K562 (cell line): Measurements from ENCODE around the gene GAPT. TPM values are rescaled to one million over a fixed set of nuclear protein-coding genes. Genes with fewer than 3 reads are reported as not detected.

ENCODE experiments used
- ATAC-seq: fragments of 200-7000 bp; cut with Tn5 transposase; 3 replicates; pipeline ENCODE4 v1.9.1; 2020; ENCODE audit warnings: moderate library complexity
- BruUV-seq: library from RNA; stranded (reverse); fragments of 400-500 nt; replicated peaks from 2 replicates; lab custom pipeline; 2021; lab: Mats Ljungman, UMichigan
- CTCF ChIA-PET: fragments of 300-600 bp; formaldehyde crosslinking; extraction: SDS; loops from one replicate; lab custom pipeline; 2021; ENCODE audit warnings: low intra/inter-chr PET ratio; lab: Yijun Ruan, JAX
- POLR2A ChIA-PET: fragments of 300-600, 350-650 bp; sonication (Branson Sonifier 250); formaldehyde crosslinking; extraction: SDS; loops from one replicate; lab custom pipeline; 2021; ENCODE audit warnings: antibody characterized with exemption, inconsistent platforms; lab: Yijun Ruan, JAX
- DNase-seq, 4 experiments: peaks; one replicate each; pipeline versions ENCODE4 v3.0.0 to v3.0.0-alpha.2; 2011 to 2018; ENCODE audit warnings: low spot score in 3 of 4, mixed read lengths in 3 of 4; ENCODE audit errors: extremely low read depth in 1 of 4
- FAIRE-seq: peaks from 2 replicates; lab custom pipeline; 2011; peaks lifted over from hg19 to GRCh38; lab: Jason Lieb, UNC
- H2AFZ ChIP-seq: 2 replicates; pipeline ENCODE4 v1.6.0; 2011; ENCODE audit warnings: low read depth, low read length, control low read depth, inconsistent platforms
- H3K27ac ChIP-seq: fragments of 200-600 bp; 3 replicates; pipeline ENCODE4 v1.8.0; 2011; ENCODE audit warnings: low read depth, mild to moderate bottlenecking, control low read depth, inconsistent platforms, low read length, moderate library complexity, mixed read lengths; ENCODE audit errors: extremely low read depth
- H3K27me3 ChIP-seq, 2 experiments: fragments of 300-600 bp in 1 of 2; 2 replicates in 1 of 2; 3 replicates in 1 of 2; pipeline versions ENCODE4 v1.6.0 to v1.8.0; 2011; ENCODE audit warnings: inconsistent platforms in 2 of 2, low read length in 2 of 2, mild to moderate bottlenecking in 1 of 2, mixed read lengths in 1 of 2, moderate library complexity in 1 of 2; ENCODE audit not compliant: control insufficient read depth in 2 of 2, insufficient read depth in 2 of 2
- H3K36me3 ChIP-seq: fragments of 300-600 bp; 3 replicates; pipeline ENCODE4 v1.8.0; 2011; ENCODE audit warnings: mild to moderate bottlenecking, low read length, inconsistent platforms; ENCODE audit not compliant: control insufficient read depth, insufficient read depth
- H3K4me1 ChIP-seq, 2 experiments: fragments of 200-600 bp in 1 of 2; replicated peaks in 1 of 2; 2 replicates in 1 of 2; 3 replicates in 1 of 2; pipeline versions ENCODE4 v1.5.1 to v1.8.0; 2011; ENCODE audit warnings: inconsistent platforms in 2 of 2, low read length in 2 of 2, mild to moderate bottlenecking in 1 of 2, mixed read lengths in 1 of 2, moderate library complexity in 1 of 2; ENCODE audit not compliant: control insufficient read depth in 2 of 2, insufficient read depth in 2 of 2
- H3K4me2 ChIP-seq: 2 replicates; pipeline ENCODE4 v1.6.1; 2011; ENCODE audit warnings: low read length, control low read depth, inconsistent platforms, mixed read lengths; ENCODE audit not compliant: insufficient read depth
- H3K4me3 ChIP-seq: fragments of 200-600 bp; sonication (generic), shearing (Covaris generic); 2 replicates; pipeline ENCODE4 v1.5.1; 2016; ENCODE audit warnings: control low read depth, inconsistent platforms
- H3K79me2 ChIP-seq: fragments of 200-600 bp; 3 replicates; pipeline ENCODE4 v1.8.0; 2011; ENCODE audit warnings: low read length, inconsistent platforms; ENCODE audit not compliant: control insufficient read depth, insufficient read depth
- H3K9ac ChIP-seq, 2 experiments: 2 replicates each; pipeline versions ENCODE4 v1.6.0 to v1.6.1; 2011; ENCODE audit warnings: low read depth in 2 of 2, low read length in 2 of 2, control low read depth in 1 of 2, inconsistent platforms in 1 of 2, mild to moderate bottlenecking in 1 of 2, mixed read lengths in 1 of 2; ENCODE audit not compliant: insufficient read depth in 1 of 2
- H3K9me1 ChIP-seq: one replicate; pipeline ENCODE4 v1.6.0; 2011; ENCODE audit warnings: inconsistent platforms, mild to moderate bottlenecking, low read length, moderate library complexity; ENCODE audit not compliant: control insufficient read depth, insufficient read depth
- H3K9me3 ChIP-seq: replicated peaks from 2 replicates; pipeline ENCODE4 v1.5.1; 2011; ENCODE audit warnings: low read depth, low read length, inconsistent platforms; ENCODE audit not compliant: control insufficient read depth, insufficient read depth
- H4K20me1 ChIP-seq: replicated peaks from 2 replicates; pipeline ENCODE4 v1.6.1; 2011; ENCODE audit warnings: low read length, inconsistent platforms, mixed read lengths; ENCODE audit not compliant: control insufficient read depth, insufficient read depth
- BACH1 ChIP-seq: fragments of 200-800 bp; sonication (Bioruptor generic); IDR thresholded peaks from 2 replicates; pipeline ENCODE4 v1.6.1; 2016; ENCODE audit warnings: missing genetic modification characterization, missing compliant biosample characterization
- BCOR ChIP-seq: fragments of 450-650 bp; IDR thresholded peaks from 2 replicates; pipeline ENCODE4 v1.6.1; 2016
- E2F4 ChIP-seq: sonication (generic); formaldehyde crosslinking; IDR thresholded peaks from 2 replicates; pipeline ENCODE4 v1.8.0; 2022; ENCODE audit warnings: mild to moderate bottlenecking, low read depth, missing genetic modification reagents
- NR2C2 ChIP-seq, 2 experiments: fragments of 200-800 bp in 1 of 2; sonication (Bioruptor generic) in 1 of 2; sonication (generic) in 1 of 2; formaldehyde crosslinking in 1 of 2; IDR thresholded peaks; 2 replicates each; pipeline versions ENCODE4 v1.6.1 to v1.8.0; 2016 to 2022; ENCODE audit warnings: mild to moderate bottlenecking in 1 of 2, missing compliant biosample characterization in 1 of 2, missing genetic modification characterization in 1 of 2, missing genetic modification reagents in 1 of 2
- RBM25 ChIP-seq: fragments of 200-400 bp; formaldehyde crosslinking; IDR thresholded peaks from 2 replicates; pipeline ENCODE4 v1.6.1; 2018; ENCODE audit warnings: low read length, low read depth, moderate library complexity; ENCODE audit not compliant: severe bottlenecking
- STAG1 ChIP-seq: sonication (generic); formaldehyde crosslinking; IDR thresholded peaks from 2 replicates; pipeline ENCODE4 v1.5.0; 2020; ENCODE audit warnings: missing genetic modification reagents, borderline replicate concordance
- THAP7 ChIP-seq: fragments of 250-450 bp; sonication (Bioruptor Pico); IDR thresholded peaks from 2 replicates; pipeline ENCODE4 v1.5.0; 2021
- TRIM25 ChIP-seq: fragments of 450-650 bp; IDR thresholded peaks from 2 replicates; pipeline ENCODE4 v1.7.0; 2016; ENCODE audit warnings: borderline replicate concordance
- ZBTB11 ChIP-seq, 3 experiments: fragments of 200-800 bp in 1 of 3; fragments of 250-450 bp in 1 of 3; fragments of 450-650 bp in 1 of 3; sonication (Bioruptor Pico) in 1 of 3; sonication (Bioruptor generic) in 1 of 3; formaldehyde crosslinking in 1 of 3; IDR thresholded peaks; 2 replicates each; pipeline versions ENCODE4 v1.6.1 to v1.8.0; 2016 to 2022; ENCODE audit warnings: mild to moderate bottlenecking in 2 of 3, missing genetic modification characterization in 2 of 3, missing compliant biosample characterization in 1 of 3, moderate library complexity in 1 of 3
- ZBTB12 ChIP-seq: fragments of 250-450 bp; sonication (Bioruptor Pico); IDR thresholded peaks from 2 replicates; pipeline ENCODE4 v1.4.0; 2020
- ZNF274 ChIP-seq: IDR thresholded peaks from 2 replicates; pipeline ENCODE4 v1.6.1; 2011; ENCODE audit warnings: low read depth, mild to moderate bottlenecking, low read length, moderate library complexity, borderline replicate concordance
- ZNF696 ChIP-seq: fragments of 250-450 bp; sonication (Bioruptor Pico); conservative IDR thresholded peaks from 2 replicates; pipeline ENCODE4 v1.4.0; 2020; ENCODE audit warnings: mild to moderate bottlenecking, moderate library complexity
- WGBS: fragments of 100-300 bp; shearing (Covaris generic); methylation state at CpG from one replicate; pipeline ENCODE4 v1.1.6; 2016; ENCODE audit warnings: low coverage, mixed read lengths; ENCODE audit not compliant: insufficient coverage; ENCODE audit errors: missing lambda C conversion rate; 5-methylcytosine and 5-hydroxymethylcytosine counted together
- in situ Hi-C: fragments of 300-500 bp; cut with MboI; formaldehyde crosslinking; loops from 4 replicates; pipeline ENCODE4 v1.15.0; 2018; ENCODE audit warnings: inconsistent platforms, mixed read lengths
- intact Hi-C: fragments of 100-400 bp; cut with micrococcal nuclease; formaldehyde crosslinking; loops from 2 replicates; pipeline ENCODE4 v1.14.2; 2022
- polyA plus RNA-seq, 8 experiments: library from polyadenylated mRNA; depleted of rRNA in 4 of 8; stranded (reverse) in 5 of 8; unstranded in 3 of 8; fragments of >200 nt; fragmentation: Nextera tagmentation in 2 of 8; fragmentation: Illumina TruSeq in 1 of 8; extraction: Ambion mirVana in 2 of 8; extraction: Trizol in 1 of 8; gene quantifications; 2 replicates each; pipeline versions ENCODE4 v1.2.1 to v1.2.3, GENCODE V29; 2011 to 2014; ENCODE audit warnings: inconsistent platforms in 1 of 8, missing spikeins in 1 of 8
- total RNA-seq, 7 experiments: library from RNA; depleted of rRNA in 6 of 7; stranded (reverse); fragments of >200 nt in 6 of 7; fragmentation: Illumina TruSeq in 2 of 7; extraction: Trizol in 2 of 7; gene quantifications; 2 replicates each; pipeline versions ENCODE4 v1.2.1 to v1.2.3, GENCODE V29; 2011 to 2021; ENCODE audit warnings: low replicate concordance in 1 of 7

GAPT gene
- total and polyA plus RNA-seq, 9 of the 15 experiments (the other 6 are each of a cell fraction or from before 2014, with no cell fraction given) = not detected

- POLR2A ChIA-PET = no interaction called here
- Histone ChIP-seq H3K4me3 (no peak overlapping the region), H3K36me3 (no peaks in the 10 kb centered on the region), H3K4me1 (no peaks in the 10 kb centered on the region), H3K9me3 (no peaks in the 10 kb centered on the region), H3K79me2 (no peaks in the 10 kb centered on the region), H2AFZ (no peak overlapping the region), H3K4me2 (no peak overlapping the region), H3K9me1 (no peaks in the 10 kb centered on the region), H4K20me1 (no peaks in the 10 kb centered on the region), H3K27ac (no peak overlapping the region), H3K27me3 (no peaks in the 10 kb centered on the region), H3K9ac (no peak overlapping the region)
- DNase-seq = no peak
- in situ Hi-C loops = loop anchor here (25.0 kb wide), 2 partner anchors 667 to 967 kb away; partner anchors contain the start of gene ACTBL2
- CTCF ChIA-PET = no interaction called here
- ATAC-seq = no peak
- intact Hi-C loops = no loop called here
- no TSS peak for BruUV-seq
- 19% methylated on average over 1 of the region's 1 CpG for WGBS
- FAIRE-seq = no peak
- TF ChIP-seq ZBTB12 (no peak), NR2C2 (CRISPR knock-in tag; IDR thresholded peaks at IDR 0.05) (no peak), NR2C2 (tag; IDR thresholded peaks at IDR 0.05) (no peak), STAG1 (CRISPR knock-in tag) (no peak), ZNF696 (CRISPR knock-in tag) (no peak), TRIM25 (no peak), E2F4 (no peak), BACH1 (tag) (no peak), ZBTB11 (CRISPR knock-in tag; IDR thresholded peaks at IDR 0.05) (no peak), RBM25 (no peak), THAP7 (CRISPR knock-in tag) (no peak), BCOR (no peak), ZNF274 (no peak)
Observed at GRCh38 chr5:58454025-58454424, 37.2 kb upstream of the GAPT start.
